Neural progenitor cell (in vitro differentiated cells): Measurements from ENCODE around the gene RBFOX1.

ENCODE experiments used
- EZH2 ChIP-seq: fragments of 200-600 bp; sonication (generic); IDR thresholded peaks from 2 replicates; pipeline ENCODE4 v1.6.1; 2017; ENCODE audit warnings: antibody characterized with exemption, mild to moderate bottlenecking, moderate library complexity
- EZH2phosphoT487 ChIP-seq: fragments of 200-600 bp; sonication (generic); IDR thresholded peaks from 2 replicates; pipeline ENCODE4 v1.6.1; 2017; ENCODE audit warnings: antibody characterized with exemption
- TF ChIP-seq, protein P1 (sequence below): fragments of 200-600 bp; sonication (generic); IDR thresholded peaks from 2 replicates; pipeline ENCODE4 v1.5.1; 2017; ENCODE audit warnings: antibody characterized with exemption, mild to moderate bottlenecking

DNA sequence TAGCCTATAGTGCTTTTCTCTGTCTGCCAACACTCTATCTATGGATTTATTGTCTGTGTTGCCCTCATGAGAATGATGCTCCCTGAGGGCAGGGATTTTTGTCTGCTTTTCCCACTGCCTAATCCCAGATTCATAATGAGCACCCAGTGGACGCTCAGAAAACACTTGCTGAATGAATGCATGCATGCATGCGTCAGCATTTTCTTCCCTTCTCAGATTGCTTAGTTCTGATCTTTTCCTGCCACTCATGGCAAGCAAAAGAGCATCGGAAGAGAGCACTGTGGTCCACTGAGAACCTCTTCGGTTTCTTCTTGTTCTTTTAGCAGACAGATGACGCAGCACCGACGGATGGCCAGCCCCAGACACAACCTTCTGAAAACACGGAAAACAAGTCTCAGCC lies 246.8 kb downstream of the RBFOX1 start:
- TF ChIP-seq, protein P1, sequence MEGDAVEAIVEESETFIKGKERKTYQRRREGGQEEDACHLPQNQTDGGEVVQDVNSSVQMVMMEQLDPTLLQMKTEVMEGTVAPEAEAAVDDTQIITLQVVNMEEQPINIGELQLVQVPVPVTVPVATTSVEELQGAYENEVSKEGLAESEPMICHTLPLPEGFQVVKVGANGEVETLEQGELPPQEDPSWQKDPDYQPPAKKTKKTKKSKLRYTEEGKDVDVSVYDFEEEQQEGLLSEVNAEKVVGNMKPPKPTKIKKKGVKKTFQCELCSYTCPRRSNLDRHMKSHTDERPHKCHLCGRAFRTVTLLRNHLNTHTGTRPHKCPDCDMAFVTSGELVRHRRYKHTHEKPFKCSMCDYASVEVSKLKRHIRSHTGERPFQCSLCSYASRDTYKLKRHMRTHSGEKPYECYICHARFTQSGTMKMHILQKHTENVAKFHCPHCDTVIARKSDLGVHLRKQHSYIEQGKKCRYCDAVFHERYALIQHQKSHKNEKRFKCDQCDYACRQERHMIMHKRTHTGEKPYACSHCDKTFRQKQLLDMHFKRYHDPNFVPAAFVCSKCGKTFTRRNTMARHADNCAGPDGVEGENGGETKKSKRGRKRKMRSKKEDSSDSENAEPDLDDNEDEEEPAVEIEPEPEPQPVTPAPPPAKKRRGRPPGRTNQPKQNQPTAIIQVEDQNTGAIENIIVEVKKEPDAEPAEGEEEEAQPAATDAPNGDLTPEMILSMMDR = no peak
- no peak for TF ChIP-seq EZH2
- no peak for TF ChIP-seq EZH2phosphoT487
